ENCODE measurements around the gene NPHP4.
"Not testable (repeated sequence)": the region's sequence is repeated elsewhere in the genome, so short reads cannot be mapped to it uniquely, and the experiment has no call there.

GRCh38 chr1:5922700-5923330 is 69.4 kb downstream of the NPHP4 start:
- TF ChIP-seq CTCF (IDR thresholded peaks at IDR 0.05; ENCODE audit: low read length); EZH2 (IDR thresholded peaks at IDR 0.05; ENCODE audit: borderline replicate concordance, low read length): not testable (repeated sequence)

All from OCI-LY1 (cell line).